Activated naive CD8-positive, alpha-beta T cell treated with anti-CD3 and anti-CD28 coated beads, Interleukin-2, amount 50 U/mL, for 16 hours (primary cell): ENCODE data around the gene C20orf96.
"Not testable (repeated sequence)": the region's sequence is repeated elsewhere in the genome, so short reads cannot be mapped to it uniquely, and the experiment has no call there.

ENCODE experiments used
- DNase-seq: peaks from one replicate; pipeline ENCODE4 v3.0.0-alpha.2; 2020; ENCODE audit warnings: low read depth, low spot score

The C20orf96 gene

DNA sequence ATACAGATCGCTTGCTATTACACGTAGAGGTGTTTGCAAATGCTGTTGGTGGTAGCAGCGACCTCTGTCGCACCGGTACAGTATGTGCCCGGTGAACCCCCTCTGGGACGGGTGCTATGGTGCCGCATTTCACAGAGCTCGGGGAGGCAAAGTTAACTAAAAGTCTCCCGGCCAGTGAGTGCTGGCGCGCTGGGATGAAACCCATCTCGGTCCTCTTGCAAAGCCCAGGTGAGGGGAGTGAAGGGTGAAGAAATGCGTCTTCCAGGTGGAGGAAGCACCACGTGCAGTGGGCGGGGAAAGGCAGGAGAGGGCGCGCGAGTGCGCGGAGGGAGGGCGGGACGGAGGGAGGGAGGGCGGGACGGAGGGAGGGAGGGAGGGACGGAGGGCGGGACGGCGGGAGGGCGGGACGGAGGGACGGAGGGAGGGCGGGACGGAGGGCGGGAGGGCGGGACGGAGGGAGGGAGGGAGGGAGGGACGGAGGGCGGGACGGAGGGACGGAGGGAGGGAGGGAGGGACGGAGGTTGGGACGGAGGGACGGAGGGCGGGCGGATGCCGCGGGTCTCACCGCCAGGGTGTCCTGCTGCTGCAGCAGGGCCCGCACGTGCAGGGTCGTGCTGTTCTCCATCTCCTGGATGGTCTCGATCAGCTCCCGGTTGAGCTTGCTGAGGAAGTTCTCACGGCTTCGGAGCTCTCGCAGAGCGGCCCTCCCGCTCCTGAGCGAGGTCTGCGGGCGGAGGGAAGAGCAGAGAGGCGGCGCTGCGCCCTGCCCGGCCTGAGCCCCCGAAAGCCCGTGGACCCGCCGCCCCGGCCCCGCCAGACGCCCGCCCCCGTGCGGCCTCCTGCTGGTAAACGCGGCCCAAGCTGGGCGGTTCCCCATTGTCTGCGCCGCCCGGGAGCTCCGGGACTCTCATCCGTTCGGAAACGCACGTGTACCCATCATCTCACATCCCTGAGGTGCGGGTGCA lies 11.7 kb downstream of the C20orf96 start:
- no peak for DNase-seq

DNA sequence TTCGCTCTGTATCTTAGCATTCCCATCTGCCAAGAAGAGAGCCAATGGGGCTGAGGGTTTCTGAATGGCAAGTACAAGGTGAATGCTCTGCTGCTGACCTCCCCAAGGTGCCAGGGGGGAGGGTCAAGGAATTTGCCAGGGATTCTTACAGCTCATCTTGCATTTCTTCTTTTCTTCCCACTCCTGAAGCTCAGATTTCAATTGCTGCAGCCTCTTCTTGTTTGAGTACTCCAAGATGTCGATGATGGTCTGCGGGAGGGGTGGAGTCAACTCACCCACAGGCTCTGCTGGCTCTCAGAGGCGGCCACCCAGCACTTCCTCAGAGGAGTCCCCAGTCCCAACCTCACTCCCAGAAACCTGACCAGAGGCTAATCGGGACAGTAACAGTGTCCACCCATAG lies 12.4 kb downstream of the C20orf96 start:
- no peak for DNase-seq

DNA sequence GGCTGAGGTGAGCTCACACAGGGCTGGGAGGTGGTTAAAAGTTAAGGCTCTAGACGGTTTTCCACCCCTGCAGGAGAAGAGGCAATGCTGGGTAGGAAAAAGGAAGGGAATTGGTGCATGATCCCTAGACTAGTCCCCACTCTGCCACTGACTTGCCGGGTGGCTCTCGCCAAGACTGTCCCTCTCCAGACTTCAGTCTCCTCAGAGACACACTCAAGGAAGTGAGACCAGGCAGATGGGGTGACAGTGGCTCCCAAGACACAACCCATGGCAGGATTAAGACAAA lies 13.1 kb downstream of the C20orf96 start:
- DNase-seq: no peak

GRCh38 chr20:276620-277495 lies 13.7 kb downstream of the C20orf96 start:
- DNase-seq: no peak

GRCh38 chr20:275791-276190 lies 14.8 kb downstream of the C20orf96 start:
- no peak for DNase-seq

DNA sequence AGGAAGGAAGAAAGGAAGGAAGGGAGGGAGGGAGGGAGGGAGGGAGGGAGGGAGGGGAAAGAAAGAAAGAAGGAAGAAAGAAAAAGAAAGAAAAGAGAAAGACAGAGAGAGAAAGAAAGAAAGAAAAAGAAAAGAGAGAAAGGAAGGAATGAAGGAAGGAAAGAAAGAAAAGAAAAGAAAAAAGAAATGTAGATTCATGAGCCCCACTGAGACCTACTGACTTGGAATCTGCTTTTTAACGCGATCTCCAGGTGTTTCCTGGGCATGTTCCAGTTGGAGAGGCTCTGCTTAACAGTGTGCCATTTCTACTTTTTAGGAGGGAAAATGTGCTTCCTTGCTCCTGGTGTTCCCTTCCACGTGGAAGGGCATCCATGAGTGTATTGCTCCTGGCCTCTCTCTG lies 16.7 kb downstream of the C20orf96 start:
- DNase-seq: no peak

GRCh38 chr20:272718-273117 lies 17.8 kb downstream of the C20orf96 start:
- no peak for DNase-seq

GRCh38 chr20:271528-271927 lies 19.0 kb downstream of the C20orf96 start:
- DNase-seq: no peak

DNA sequence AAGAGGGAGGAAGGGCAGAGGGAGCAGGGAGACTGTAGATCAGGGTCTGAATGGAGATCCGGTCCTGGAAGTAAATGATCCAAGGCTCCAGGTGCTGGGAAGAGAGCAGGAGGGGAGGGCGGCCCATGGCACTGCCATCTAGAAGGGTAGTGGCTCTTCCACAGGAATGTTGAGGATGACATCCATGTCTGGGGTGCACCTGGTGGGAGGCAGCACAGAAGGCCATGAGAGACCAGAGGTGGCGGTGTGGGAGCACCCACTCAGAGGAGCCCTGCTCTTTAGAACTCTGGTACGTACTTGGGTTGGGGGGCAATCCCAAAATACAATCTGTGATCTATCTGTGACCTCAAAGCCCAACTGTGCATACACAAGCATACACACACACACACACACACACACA lies 19.5 kb downstream of the C20orf96 start:
- DNase-seq: no peak

- DNase-seq: no peak
Measured at GRCh38 chr20:270517-270916, 20.0 kb downstream of the C20orf96 start.

DNA sequence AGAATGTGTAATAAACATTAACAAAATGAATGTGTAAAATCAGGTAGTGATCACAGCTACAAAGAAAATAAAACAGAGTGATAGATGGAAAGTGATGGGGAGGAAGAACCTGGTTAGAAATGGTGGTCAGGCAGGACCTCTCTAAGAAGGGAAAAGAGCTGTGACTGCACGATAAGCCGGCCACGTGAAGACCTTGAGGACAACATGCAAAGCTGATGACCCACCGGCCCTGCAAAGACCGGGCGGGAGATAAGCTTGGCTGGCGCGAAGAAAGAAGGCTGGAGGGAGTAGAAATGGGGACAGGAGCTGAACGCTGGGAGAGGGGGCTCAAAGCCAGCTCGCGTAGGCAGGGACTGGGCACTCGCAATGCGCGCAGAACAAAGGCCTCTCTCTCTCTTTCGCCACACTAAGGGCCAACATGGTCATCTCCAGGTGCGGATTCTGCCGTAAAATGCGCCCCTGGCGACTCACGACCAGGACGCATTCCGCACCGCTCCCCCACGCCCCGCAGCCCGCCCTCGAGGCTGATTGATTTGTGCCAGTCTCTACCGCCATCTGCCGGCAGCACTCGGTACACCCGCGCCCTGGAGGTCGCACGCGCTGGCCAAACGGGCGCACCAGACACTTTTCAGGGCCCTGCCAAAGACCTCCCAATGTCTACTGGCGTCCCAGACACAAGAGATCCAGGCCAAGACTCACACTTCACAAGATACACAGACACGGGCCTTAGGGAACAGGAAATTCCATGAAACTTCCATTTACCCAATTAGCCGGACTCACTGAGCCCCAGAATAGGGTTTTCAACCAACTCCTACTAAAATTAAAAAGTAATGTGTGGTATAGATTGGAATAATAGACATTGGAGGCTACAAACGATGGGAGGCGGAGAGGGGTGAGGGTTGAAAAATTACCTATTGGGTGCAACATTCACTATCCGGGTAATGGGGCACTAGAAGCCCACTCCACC lies 23.7 kb downstream of the C20orf96 start:
- peak; percentile 87 for DNase-seq

- no peak for DNase-seq
Measured at GRCh38 chr20:263701-264100, 26.8 kb downstream of the C20orf96 start.

- no peak for DNase-seq
Measured at GRCh38 chr20:259981-260380, 30.6 kb downstream of the C20orf96 start.

- no peak for DNase-seq
Measured at GRCh38 chr20:258963-259362, 31.6 kb downstream of the C20orf96 start.

DNA sequence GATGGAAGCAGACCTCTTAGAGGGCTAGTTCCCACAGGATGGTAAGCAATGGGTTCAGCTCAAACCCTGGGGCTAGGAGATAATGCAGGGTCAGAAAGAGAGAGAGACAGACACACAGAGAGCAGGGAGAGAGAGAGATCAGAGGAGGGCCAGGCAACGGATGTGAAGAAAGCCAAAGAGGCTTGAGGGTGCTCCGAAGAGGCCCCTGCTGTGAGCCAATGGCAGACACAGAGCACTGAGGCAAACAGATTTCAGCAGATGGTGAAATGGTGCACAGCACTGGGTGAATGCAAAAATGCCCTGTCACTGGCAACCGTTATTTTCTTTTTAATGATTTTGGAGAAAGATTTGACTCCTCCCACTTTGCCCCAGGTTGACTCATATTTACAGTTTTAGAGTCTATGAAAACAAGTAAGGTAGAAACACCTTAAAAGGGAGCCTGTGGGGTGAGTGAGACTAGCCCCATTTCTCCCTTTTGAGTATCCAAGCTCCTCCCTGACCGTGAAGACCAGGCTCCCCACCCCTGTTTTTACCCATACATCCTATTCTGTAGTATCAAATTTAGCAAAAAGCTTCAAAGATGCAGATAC lies 32.2 kb downstream of the C20orf96 start:
- DNase-seq: no peak

GRCh38 chr20:257419-257818 lies 33.1 kb downstream of the C20orf96 start, which contains the start of gene DEFB132:
TSS of gene DEFB132 (plus strand) at chr20:257724. CDS start at chr20:257779, 55 bp downstream.
- no peak for DNase-seq

DNA sequence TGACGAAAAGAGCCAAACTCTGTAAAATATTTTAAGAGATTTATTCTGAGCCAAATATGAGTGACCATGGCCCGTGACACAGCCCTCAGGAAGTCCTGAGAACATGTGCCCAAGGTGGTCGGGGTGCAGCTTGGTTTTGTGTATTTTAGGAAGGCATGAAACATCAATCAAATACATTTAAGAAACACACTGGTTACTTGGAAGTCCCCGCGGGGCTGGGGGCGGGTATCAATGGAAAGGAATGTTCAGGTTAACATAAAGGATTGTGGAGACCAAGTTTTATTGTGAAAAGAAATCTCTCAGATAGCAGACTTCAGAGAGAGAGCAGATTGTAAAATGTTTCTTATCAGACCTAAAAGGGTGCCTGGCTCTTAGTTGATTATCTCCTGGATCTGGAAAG lies 37.1 kb downstream of the C20orf96 start:
- DNase-seq: not testable (repeated sequence)

DNA sequence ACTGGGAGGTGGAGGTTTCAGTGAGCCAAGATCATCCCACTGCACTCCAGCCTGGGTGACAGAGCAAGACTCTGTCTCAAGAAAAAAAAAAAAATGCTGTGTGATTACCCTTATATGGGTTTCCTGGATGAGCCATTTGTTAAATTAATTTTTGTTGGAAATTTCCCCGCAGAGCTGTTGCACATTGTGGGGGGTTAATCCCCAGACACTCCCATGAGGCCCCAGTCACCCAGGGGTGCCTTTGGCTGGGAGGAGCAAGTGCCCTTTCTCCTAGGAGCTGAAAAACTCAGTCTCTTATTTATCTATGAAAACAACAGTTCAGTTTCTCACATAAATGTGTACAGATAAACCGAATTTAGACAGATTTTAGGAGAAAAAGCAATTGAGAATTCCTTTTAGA lies 37.7 kb downstream of the C20orf96 start:
- DNase-seq: no peak

DNA sequence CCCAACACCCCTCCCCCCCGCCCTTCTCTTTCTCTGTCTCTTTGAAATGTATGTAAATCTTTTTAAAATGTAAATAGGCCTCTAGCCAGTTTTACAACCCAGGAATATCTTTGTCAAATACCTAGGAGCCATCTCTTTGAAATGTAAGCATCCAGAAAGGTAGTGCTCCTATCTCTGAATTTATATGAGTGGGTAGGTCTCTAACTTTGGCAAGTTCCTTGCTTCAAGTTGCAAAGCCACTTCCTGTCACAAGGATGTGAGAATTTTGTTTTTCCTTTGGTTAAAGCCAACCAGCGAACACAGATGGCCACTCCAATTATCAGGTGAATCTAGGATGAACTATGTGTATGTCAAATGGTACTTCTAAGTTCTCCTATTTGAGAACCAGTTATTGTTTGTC lies 39.2 kb downstream of the C20orf96 start:
- DNase-seq: no peak

- no peak for DNase-seq
Measured at GRCh38 chr20:242905-243304, 47.6 kb downstream of the C20orf96 start.

GRCh38 chr20:237929-238328 lies 52.6 kb downstream of the C20orf96 start:
- no peak for DNase-seq
